SK-N-MC (cell line): ENCODE data around the gene SERPINI1.

Experiments used
- DNase-seq: peaks from one replicate; pipeline ENCODE4 v3.0.0-alpha.2; 2011; ENCODE audit warnings: low read depth, low spot score
- H3K27ac ChIP-seq: fragments of 200-600 bp; sonication (generic); 2 replicates; pipeline ENCODE4 v1.5.1; 2016; ENCODE audit warnings: mixed run types
- H3K36me3 ChIP-seq: fragments of 200-600 bp; sonication (generic); 2 replicates; pipeline ENCODE4 v1.6.1; 2017; ENCODE audit warnings: antibody characterized with exemption, low read length, mixed read lengths; ENCODE audit not compliant: insufficient read depth
- H3K4me3 ChIP-seq: fragments of 200-600 bp; sonication (generic); 2 replicates; pipeline ENCODE4 v1.5.1; 2016
- H3K9ac ChIP-seq: fragments of 200-600 bp; sonication (generic); 2 replicates; pipeline ENCODE4 v1.8.0; 2017; ENCODE audit warnings: mixed run types, mixed read lengths; ENCODE audit not compliant: insufficient read length
- H3K9me3 ChIP-seq: fragments of 200-600 bp; sonication (generic); 2 replicates; pipeline ENCODE4 v1.6.1; 2017; ENCODE audit warnings: low read depth, mild to moderate bottlenecking, antibody characterized with exemption, low read length, moderate library complexity, mixed read lengths
- EZH2 ChIP-seq: fragments of 200-600 bp; sonication (generic); IDR thresholded peaks from one replicate; pipeline ENCODE4 v1.6.1; 2017; ENCODE audit warnings: antibody characterized with exemption
- FOXP2 ChIP-seq: optimal IDR thresholded peaks from 2 replicates; pipeline ENCODE3; 2011; ENCODE audit warnings: mild to moderate bottlenecking, moderate library complexity; ENCODE audit not compliant: insufficient read depth; ENCODE audit errors: extremely low read length, control extremely low read depth
- POLR2AphosphoS5 ChIP-seq: IDR thresholded peaks from 2 replicates; pipeline ENCODE4 v1.6.1; 2012; ENCODE audit warnings: mild to moderate bottlenecking, low read depth, low read length, borderline replicate concordance

SERPINI1 gene

GRCh38 chr3:167852216-167852615, 116.7 kb downstream of the SERPINI1 start:
- Histone ChIP-seq H3K36me3 (no peaks in the 10 kb centered on the region), H3K9me3 (no peaks in the 10 kb centered on the region), H3K9ac (no peak overlapping the region), H3K4me3 (no peak overlapping the region), H3K27ac (no peak overlapping the region)
- TF ChIP-seq EZH2, result no peak
- TF ChIP-seq POLR2AphosphoS5, result no peak
- no peak for TF ChIP-seq FOXP2
- DNase-seq, result no peak

GRCh38 chr3:167854063-167854462, 118.5 kb downstream of the SERPINI1 start:
- Histone ChIP-seq H3K36me3 (no peaks in the 10 kb centered on the region), H3K4me3 (no peak overlapping the region), H3K9me3 (no peaks in the 10 kb centered on the region), H3K9ac (no peak overlapping the region), H3K27ac (no peak overlapping the region)
- TF ChIP-seq EZH2 (no peak), POLR2AphosphoS5 (no peak), FOXP2 (no peak)
- no peak for DNase-seq

- Histone ChIP-seq H3K36me3 (no peaks in the 10 kb centered on the region), H3K9ac (no peak overlapping the region), H3K9me3 (no peaks in the 10 kb centered on the region), H3K4me3 (no peak overlapping the region), H3K27ac (no peak overlapping the region)
- TF ChIP-seq POLR2AphosphoS5 (no peak), FOXP2 (no peak), EZH2 (no peak)
- DNase-seq, result no peak
These were observed 119.3 kb downstream of the SERPINI1 start for GRCh38 chr3:167854846-167855245.

- Histone ChIP-seq H3K27ac (no peak overlapping the region), H3K36me3 (no peaks in the 10 kb centered on the region), H3K9me3 (no peaks in the 10 kb centered on the region), H3K9ac (no peak overlapping the region), H3K4me3 (no peak overlapping the region)
- no peak for DNase-seq
- TF ChIP-seq POLR2AphosphoS5, result no peak
- no peak for TF ChIP-seq FOXP2
- TF ChIP-seq EZH2, result no peak
These were observed 119.8 kb downstream of the SERPINI1 start for GRCh38 chr3:167855306-167855705.

- Histone ChIP-seq H3K27ac (no peak overlapping the region), H3K36me3 (no peaks in the 10 kb centered on the region), H3K4me3 (no peak overlapping the region), H3K9ac (no peak overlapping the region), H3K9me3 (no peaks in the 10 kb centered on the region)
- TF ChIP-seq POLR2AphosphoS5 (no peak), FOXP2 (no peak), EZH2 (no peak)
- no peak for DNase-seq
These were observed 123.3 kb downstream of the SERPINI1 start for GRCh38 chr3:167858865-167859264.

- no peak for DNase-seq
- Histone ChIP-seq H3K9ac (no peak overlapping the region), H3K9me3 (no peaks in the 10 kb centered on the region), H3K36me3 (no peaks in the 10 kb centered on the region), H3K4me3 (no peak overlapping the region), H3K27ac (no peak overlapping the region)
- TF ChIP-seq FOXP2, result no peak
These were observed 124.1 kb downstream of the SERPINI1 start for GRCh38 chr3:167859610-167860009.

GRCh38 chr3:167861649-167862048, 126.1 kb downstream of the SERPINI1 start:
- H3K36me3 ChIP-seq, result no peaks in the 10 kb centered on the region
- peak overlapping the region; percentile 30 for H3K4me3 ChIP-seq
- peak overlapping the region; percentile 2 for H3K9ac ChIP-seq
- DNase-seq, result peak; percentile 72
- no peaks in the 10 kb centered on the region for H3K9me3 ChIP-seq
- H3K27ac ChIP-seq, result peak overlapping the region; percentile 68
- TF ChIP-seq EZH2 (no peak), POLR2AphosphoS5 (no peak), FOXP2 (no peak)

GRCh38 chr3:167862104-167862730, 126.7 kb downstream of the SERPINI1 start:
- peak overlapping the region; percentile 30 for H3K4me3 ChIP-seq
- H3K9ac ChIP-seq, result peak overlapping the region; percentile 2
- no peaks in the 10 kb centered on the region for H3K9me3 ChIP-seq
- TF ChIP-seq FOXP2, result no peak
- TF ChIP-seq POLR2AphosphoS5, result no peak
- no peak for TF ChIP-seq EZH2
- no peak for DNase-seq
- H3K36me3 ChIP-seq, result no peaks in the 10 kb centered on the region
- peak overlapping the region; percentile 68 for H3K27ac ChIP-seq

GRCh38 chr3:167863811-167864551, 128.5 kb downstream of the SERPINI1 start:
- TF ChIP-seq EZH2 (no peak), FOXP2 (no peak), POLR2AphosphoS5 (no peak)
- DNase-seq, result no peak

More at GRCh38 chr3:167863811-167864551, 128.5 kb downstream of the SERPINI1 start:
- Histone ChIP-seq H3K4me3 (no peak overlapping the region), H3K9ac (no peak overlapping the region), H3K27ac (no peak overlapping the region), H3K9me3 (no peaks in the 10 kb centered on the region), H3K36me3 (no peaks in the 10 kb centered on the region)
